ENCODE measurements around the gene SLC4A1AP.

DNA sequence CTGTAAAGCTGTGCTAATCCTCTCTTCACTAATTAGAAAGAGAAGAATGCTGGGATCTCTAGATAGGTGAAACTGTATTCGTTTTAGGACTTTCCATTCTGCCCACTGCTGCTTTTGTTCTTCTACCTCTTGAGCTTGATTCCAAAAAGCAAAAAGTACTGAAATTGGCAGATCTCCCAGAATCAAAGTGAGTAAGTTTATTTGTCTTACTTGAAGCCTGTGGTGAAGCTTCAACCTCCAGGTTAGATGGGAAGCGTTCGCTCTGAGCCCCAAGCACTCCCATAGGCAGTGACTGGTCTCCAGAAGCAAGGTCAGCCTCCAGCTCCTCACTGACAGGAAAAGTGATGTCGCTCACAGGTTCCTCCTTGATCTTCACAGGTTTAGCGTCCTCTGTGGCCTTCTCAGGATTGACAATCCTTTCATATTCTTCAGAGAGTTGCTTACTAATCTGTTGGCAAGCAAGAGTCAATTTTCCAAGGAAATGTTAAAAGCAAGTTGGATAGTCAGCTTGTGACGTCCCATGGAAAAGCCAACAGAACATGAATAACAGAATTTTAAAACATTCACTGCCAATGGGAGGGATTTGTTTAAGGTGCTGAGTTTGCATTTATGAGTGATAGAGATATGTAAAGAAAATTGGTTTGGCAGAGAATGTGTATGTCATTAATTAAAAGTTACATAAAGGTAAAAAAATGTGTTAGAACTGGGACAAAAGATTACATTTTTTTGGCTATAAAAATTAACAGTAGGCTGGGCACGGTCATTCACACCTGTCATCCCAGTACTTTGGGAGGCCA is 8.3 kb upstream of the SLC4A1AP start:
- TF ChIP-seq, protein P1, sequence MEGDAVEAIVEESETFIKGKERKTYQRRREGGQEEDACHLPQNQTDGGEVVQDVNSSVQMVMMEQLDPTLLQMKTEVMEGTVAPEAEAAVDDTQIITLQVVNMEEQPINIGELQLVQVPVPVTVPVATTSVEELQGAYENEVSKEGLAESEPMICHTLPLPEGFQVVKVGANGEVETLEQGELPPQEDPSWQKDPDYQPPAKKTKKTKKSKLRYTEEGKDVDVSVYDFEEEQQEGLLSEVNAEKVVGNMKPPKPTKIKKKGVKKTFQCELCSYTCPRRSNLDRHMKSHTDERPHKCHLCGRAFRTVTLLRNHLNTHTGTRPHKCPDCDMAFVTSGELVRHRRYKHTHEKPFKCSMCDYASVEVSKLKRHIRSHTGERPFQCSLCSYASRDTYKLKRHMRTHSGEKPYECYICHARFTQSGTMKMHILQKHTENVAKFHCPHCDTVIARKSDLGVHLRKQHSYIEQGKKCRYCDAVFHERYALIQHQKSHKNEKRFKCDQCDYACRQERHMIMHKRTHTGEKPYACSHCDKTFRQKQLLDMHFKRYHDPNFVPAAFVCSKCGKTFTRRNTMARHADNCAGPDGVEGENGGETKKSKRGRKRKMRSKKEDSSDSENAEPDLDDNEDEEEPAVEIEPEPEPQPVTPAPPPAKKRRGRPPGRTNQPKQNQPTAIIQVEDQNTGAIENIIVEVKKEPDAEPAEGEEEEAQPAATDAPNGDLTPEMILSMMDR (IDR thresholded peaks at IDR 0.05 in 2 of 3, conservative IDR thresholded peaks at IDR 0.05 in 1 of 3; ENCODE audit: control insufficient read depth in 2 of 3, extremely low read depth in 1 of 3, insufficient read depth in 1 of 3, low read depth in 3 of 3, low read length in 3 of 3) = no peak
- TF ChIP-seq ESRRA (IDR thresholded peaks at IDR 0.05; ENCODE audit: low read length) (no peak), EZH2 (IDR thresholded peaks at IDR 0.05; ENCODE audit: borderline replicate concordance, control insufficient read depth, low read depth, low read length) (no peak), CEBPZ (IDR thresholded peaks at IDR 0.05; ENCODE audit: low read depth, low read length) (no peak), ATF2 (IDR thresholded peaks at IDR 0.05; ENCODE audit: low read length) (no peak), ZNF274 (IDR thresholded peaks at IDR 0.05; ENCODE audit: insufficient read depth, insufficient read length) (no peak), FOXM1 (IDR thresholded peaks at IDR 0.05; ENCODE audit: low read depth, low read length) (no peak), TAF1 (IDR thresholded peaks at IDR 0.05; ENCODE audit: borderline replicate concordance, low read depth, low read length) (no peak), IRF3 (IDR thresholded peaks at IDR 0.05) (no peak), POLR2AphosphoS5 (IDR thresholded peaks at IDR 0.05; ENCODE audit: low read length) (no peak)
